Heart left ventricle (tissue), 16 donors: ENCODE results near the gene PATE1. TPM values are rescaled to one million over a fixed set of nuclear protein-coding genes. Genes with fewer than 3 reads are reported as not detected.

Experiments
- ATAC-seq, 4 donors: fragments of 200-7000 bp; cut with Tn5 transposase; one replicate each; pipeline ENCODE4 v1.9.1; 2020 to 2022; ENCODE audit warnings: moderate library complexity in 4 of 4, mild to moderate bottlenecking in 3 of 4, moderate number of reproducible peaks in 1 of 4
- DNase-seq, 5 donors: peaks; one replicate each; pipeline ENCODE4 v3.0.0-alpha.2; 2020
- H3K27ac ChIP-seq, 12 donors: fragments of 200-600 bp; sonication (generic) in 4 of 12; one replicate each; pipeline versions ENCODE4 v1.5.0 to v1.8.0; 2016 to 2022; ENCODE audit warnings: mild to moderate bottlenecking in 2 of 12
- H3K27me3 ChIP-seq, 9 donors: fragments of 200-600 bp; sonication (generic) in 2 of 9; one replicate each; pipeline versions ENCODE4 v1.5.1 to v1.8.0; 2016 to 2022; ENCODE audit warnings: mild to moderate bottlenecking in 3 of 9
- H3K36me3 ChIP-seq, 9 donors: fragments of 200-600 bp; sonication (generic) in 2 of 9; one replicate each; pipeline versions ENCODE4 v1.5.0 to v1.8.0; 2018 to 2022; ENCODE audit warnings: mild to moderate bottlenecking in 2 of 9
- H3K4me1 ChIP-seq, 12 donors: fragments of 200-600 bp; sonication (generic) in 4 of 12; one replicate each; pipeline versions ENCODE4 v1.5.0 to v1.8.0; 2016 to 2022; ENCODE audit warnings: mild to moderate bottlenecking in 3 of 12
- H3K4me3 ChIP-seq, 12 donors: fragments of 200-600 bp; sonication (generic) in 4 of 12; one replicate each; pipeline versions ENCODE4 v1.5.0 to v1.8.0; 2017 to 2022; ENCODE audit warnings: mild to moderate bottlenecking in 9 of 12, moderate library complexity in 4 of 12
- H3K9me3 ChIP-seq, 12 donors: fragments of 200-600 bp; sonication (generic) in 4 of 12; one replicate each; pipeline versions ENCODE4 v1.5.0 to v1.8.0; 2016 to 2022; ENCODE audit warnings: mild to moderate bottlenecking in 1 of 12
- POLR2A ChIP-seq, 2 donors: fragments of 450-650 bp; IDR thresholded peaks; one replicate each; pipeline ENCODE4 v1.6.1; 2017; ENCODE audit warnings: antibody characterized with exemption in 2 of 2, mild to moderate bottlenecking in 2 of 2, moderate library complexity in 2 of 2
- WGBS, 4 donors: extraction: QIAGEN DNeasy Blood & Tissue Kit in 2 of 4; methylation state at CpG; one replicate each; pipeline versions ENCODE4 v1.1.5 to v1.1.7; 2013 to 2018; 5-methylcytosine and 5-hydroxymethylcytosine counted together
- intact Hi-C, 10 donors: fragments of 100-400 bp; cut with DNase I; formaldehyde crosslinking; loops; one replicate each; pipeline versions ENCODE4 v1.11.1 to v1.14.2; 2022
- polyA plus RNA-seq, 2 donors: library from polyadenylated mRNA; stranded (reverse); fragments of 200-250 nt; gene quantifications; one replicate each; pipeline ENCODE4 v1.2.3, GENCODE V29; 2013
- total RNA-seq, 9 donors: library from RNA; depleted of rRNA in 2 of 9; stranded (reverse); fragments of >200 nt in 2 of 9; fragmentation: NEBNext Ultra II Directional in 3 of 9; extraction: Animal tissue kit (Norgen Biotek cat#: 25700) in 3 of 9; gene quantifications; one replicate each; pipeline versions ENCODE4 v1.1.0 to v1.2.4, GENCODE V29; 2016 to 2023
- TF ChIP-seq, protein P1 (sequence below), 12 donors: fragments of 200-600 bp; sonication (generic) in 4 of 12; IDR thresholded peaks; one replicate each; pipeline versions ENCODE4 v1.5.0 to v1.8.0; 2018 to 2022; ENCODE audit warnings: antibody characterized with exemption in 12 of 12, mild to moderate bottlenecking in 5 of 12
- donor health status: ischemic (EF 13 %, LVEDD 7.1; RV severe dilation, severe dysfunction).
- donor health status: healthy with polysubstance abuse.
- donor health status: DM: no; HTN: yes; CAD: no.
- donor health status: DM: no; HTN: no; CAD: no.
- donor health status: ischemic (EF 25% LVEDD 6.9; RV normal size, moderate dysfunction).
- donor health status: ischemic (EF 25% LVEDD 5.7; RV mildly dilated, moderate dysfunction).
- donor health status: healthy.
- donor health status: DM: yes; HTN: yes; CAD: no.
- donor health status: ischemic (EF 35%, LVEDD 5.7; RV mildly dilated, moderate dysfunction).
- donor health status: nonischemic (EF 11% LVEDD 7.7; RV severe dilation, severe dysfunction).
- donor health status: DM: yes; HTN: yes; CAD: no.
- donor health status: PGD.
- donor health status: ischemic (EF 29% LVEDD 5.4; RV normal size, mild dysfunction).
- donor health status: nonischemic (EF 23%, LVEDD 6.1; RV moderate dilation, normal function).

PATE1 gene
- total and polyA plus RNA-seq, 11 donors = not detected

DNA sequence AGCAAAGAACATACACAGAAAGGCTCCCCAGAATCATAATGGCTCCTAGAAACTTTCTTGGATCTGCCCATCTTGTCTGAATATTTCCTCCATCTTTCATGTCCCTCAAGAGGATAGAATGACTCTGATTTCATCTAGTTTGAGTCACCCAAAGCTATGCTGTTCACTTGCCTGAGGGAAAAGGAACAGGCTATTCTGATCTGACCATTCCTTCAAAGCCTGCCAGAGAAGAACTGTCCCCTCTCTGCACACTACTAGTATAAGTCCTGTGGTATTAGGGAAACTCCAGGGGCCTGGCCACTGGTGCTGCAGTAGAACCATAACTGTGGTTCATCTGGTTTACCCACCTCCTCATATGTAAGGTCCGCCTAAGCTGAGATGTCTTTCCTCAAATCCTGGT lies 2.4 kb upstream of the PATE1 start:
- Histone ChIP-seq H3K9me3 (peaks cover 0 to 2% (median 0%) of the 10 kb centered on the region in 12 donors), H3K27me3 (peaks cover 0 to 9% (median 0%) of the 10 kb centered on the region in 9 donors), H3K27ac (no peak overlapping the region), H3K4me3 (no peak overlapping the region), H3K4me1 (no peaks in the 10 kb centered on the region), H3K36me3 (no peaks in the 10 kb centered on the region)
- WGBS, 4 donors = 78 to 95% (median 85%) methylated on average over 1 of the region's 1 CpG
- intact Hi-C loops = no loop called here
- ATAC-seq = no peak
- DNase-seq = no peak
- no peak for TF ChIP-seq POLR2A (IDR thresholded peaks at IDR 0.05)
- TF ChIP-seq, protein P1, sequence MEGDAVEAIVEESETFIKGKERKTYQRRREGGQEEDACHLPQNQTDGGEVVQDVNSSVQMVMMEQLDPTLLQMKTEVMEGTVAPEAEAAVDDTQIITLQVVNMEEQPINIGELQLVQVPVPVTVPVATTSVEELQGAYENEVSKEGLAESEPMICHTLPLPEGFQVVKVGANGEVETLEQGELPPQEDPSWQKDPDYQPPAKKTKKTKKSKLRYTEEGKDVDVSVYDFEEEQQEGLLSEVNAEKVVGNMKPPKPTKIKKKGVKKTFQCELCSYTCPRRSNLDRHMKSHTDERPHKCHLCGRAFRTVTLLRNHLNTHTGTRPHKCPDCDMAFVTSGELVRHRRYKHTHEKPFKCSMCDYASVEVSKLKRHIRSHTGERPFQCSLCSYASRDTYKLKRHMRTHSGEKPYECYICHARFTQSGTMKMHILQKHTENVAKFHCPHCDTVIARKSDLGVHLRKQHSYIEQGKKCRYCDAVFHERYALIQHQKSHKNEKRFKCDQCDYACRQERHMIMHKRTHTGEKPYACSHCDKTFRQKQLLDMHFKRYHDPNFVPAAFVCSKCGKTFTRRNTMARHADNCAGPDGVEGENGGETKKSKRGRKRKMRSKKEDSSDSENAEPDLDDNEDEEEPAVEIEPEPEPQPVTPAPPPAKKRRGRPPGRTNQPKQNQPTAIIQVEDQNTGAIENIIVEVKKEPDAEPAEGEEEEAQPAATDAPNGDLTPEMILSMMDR (IDR thresholded peaks at IDR 0.05) = no peak

- TF ChIP-seq, protein P1 (IDR thresholded peaks at IDR 0.05) = no peak
- no peak for TF ChIP-seq POLR2A (IDR thresholded peaks at IDR 0.05)
- DNase-seq (no peak), ATAC-seq (no peak)
- no peak overlapping the region for H3K27ac ChIP-seq
- peaks cover 0 to 4% (median 0%) of the 10 kb centered on the region in 9 donors for H3K27me3 ChIP-seq
- H3K36me3 ChIP-seq = no peaks in the 10 kb centered on the region
- H3K4me1 ChIP-seq = no peaks in the 10 kb centered on the region
- WGBS, 4 donors = 13 to 34% (median 25%) methylated on average over 2 of the region's 2 CpGs
- intact Hi-C loops = no loop called here
- no peaks in the 10 kb centered on the region for H3K9me3 ChIP-seq
- no peak overlapping the region for H3K4me3 ChIP-seq
Measured at GRCh38 chr11:125750629-125751028, 4.5 kb downstream of the PATE1 start.

GRCh38 chr11:125756050-125756449 lies 10.0 kb downstream of the PATE1 start:
- Histone ChIP-seq H3K27me3 (no peaks in the 10 kb centered on the region), H3K36me3 (no peaks in the 10 kb centered on the region), H3K4me1 (no peaks in the 10 kb centered on the region), H3K27ac (no peak overlapping the region), H3K9me3 (peaks cover 0 to 23% (median 0%) of the 10 kb centered on the region in 12 donors), H3K4me3 (no peak overlapping the region)
- no peak for ATAC-seq
- WGBS, 4 donors = 67 to 83% (median 76%) methylated on average over 7 of the region's 7 CpGs
- no peak for DNase-seq
- intact Hi-C loops = no loop called here
- TF ChIP-seq, protein P1 (IDR thresholded peaks at IDR 0.05) = no peak
- TF ChIP-seq POLR2A (IDR thresholded peaks at IDR 0.05) = no peak

GRCh38 chr11:125762445-125762844 lies 16.4 kb downstream of the PATE1 start:
- TF ChIP-seq, protein P1 (IDR thresholded peaks at IDR 0.05) = no peak
- TF ChIP-seq POLR2A (IDR thresholded peaks at IDR 0.05) = no peak
- 84 to 87% (median 85%) methylated on average over 1 of the region's 1 CpG for WGBS, 4 donors
- DNase-seq = no peak

More at GRCh38 chr11:125762445-125762844, 16.4 kb downstream of the PATE1 start:
- H3K4me1 ChIP-seq = no peaks in the 10 kb centered on the region
- ATAC-seq = no peak
- intact Hi-C loops = no loop called here
- no peak overlapping the region for H3K27ac ChIP-seq
- peaks cover 0 to 19% (median 0%) of the 10 kb centered on the region in 12 donors for H3K9me3 ChIP-seq
- peaks cover 0 to 7% (median 0%) of the 10 kb centered on the region in 9 donors for H3K27me3 ChIP-seq
- H3K36me3 ChIP-seq = no peaks in the 10 kb centered on the region
- H3K4me3 ChIP-seq = no peak overlapping the region
